SK-N-MC (cell line): Measurements from ENCODE around the gene RUNX1.

ENCODE experiments used
- EZH2 ChIP-seq: fragments of 200-600 bp; sonication (generic); IDR thresholded peaks from one replicate; pipeline ENCODE4 v1.6.1; 2017; ENCODE audit warnings: antibody characterized with exemption
- POLR2AphosphoS5 ChIP-seq: IDR thresholded peaks from 2 replicates; pipeline ENCODE4 v1.6.1; 2012; ENCODE audit warnings: mild to moderate bottlenecking, low read depth, low read length, borderline replicate concordance

DNA sequence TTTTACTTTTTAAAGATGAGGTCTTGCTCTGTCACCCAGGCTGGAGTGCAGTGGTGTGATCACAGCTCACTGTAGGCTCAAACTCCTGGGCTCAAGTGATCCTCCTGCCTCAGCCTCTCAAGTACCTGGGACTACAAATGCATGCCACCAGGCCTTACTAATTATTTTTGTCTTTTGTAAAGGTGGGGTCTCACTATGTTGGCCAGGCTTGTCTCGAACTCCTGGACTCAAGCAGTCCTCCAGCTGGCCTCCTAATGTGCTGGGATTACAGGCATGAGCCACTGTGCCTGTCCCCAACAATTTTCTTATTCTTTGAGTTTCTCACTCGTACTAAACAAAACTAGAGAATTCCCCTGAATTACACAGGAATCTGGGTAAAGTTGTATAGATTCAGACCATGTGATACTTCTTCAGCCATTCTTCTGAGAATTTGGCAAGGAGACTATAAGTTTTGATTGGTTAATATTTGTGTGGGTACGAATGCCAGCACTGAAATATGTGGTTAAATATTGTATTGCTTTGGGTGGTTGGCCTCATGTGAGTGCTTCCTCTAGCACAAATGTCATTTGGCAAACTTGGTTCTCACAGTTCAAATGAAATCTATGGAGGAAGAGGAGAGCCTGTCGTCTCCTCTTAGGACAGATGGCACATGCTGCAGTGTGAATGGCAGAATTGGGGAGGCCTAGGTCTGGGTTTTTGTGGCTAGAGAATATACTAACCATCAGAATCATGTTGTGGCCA is 104.9 kb downstream of the RUNX1 start:
- TF ChIP-seq POLR2AphosphoS5 (no peak), EZH2 (no peak)
